GM12875 (cell line): ENCODE measurements around the gene MACF1.

Source experiments
- H3K4me3 ChIP-seq: one replicate; pipeline ENCODE4 v1.5.1; 2011; ENCODE audit warnings: low read depth, low read length, control low read depth
- CTCF ChIP-seq: IDR thresholded peaks from 2 replicates; pipeline ENCODE4 v1.5.1; 2011; ENCODE audit warnings: low read depth, mild to moderate bottlenecking, control low read depth, inconsistent platforms, low read length, moderate library complexity, borderline replicate concordance; ENCODE audit not compliant: insufficient read depth

The MACF1 gene

GRCh38 chr1:39268906-39269305, 64.4 kb downstream of the MACF1 start:
- no peak for TF ChIP-seq CTCF

GRCh38 chr1:39269349-39269748, 64.9 kb downstream of the MACF1 start:
- H3K4me3 ChIP-seq: peak overlapping the region; percentile 37
- TF ChIP-seq CTCF: no peak

More at GRCh38 chr1:39268906-39269305, 64.4 kb downstream of the MACF1 start:
- H3K4me3 ChIP-seq: peak overlapping the region; percentile 37

GRCh38 chr1:39269791-39270342, 65.4 kb downstream of the MACF1 start:
- peak overlapping the region; percentile 47 for H3K4me3 ChIP-seq
- no peak for TF ChIP-seq CTCF

GRCh38 chr1:39270368-39270767, 65.9 kb downstream of the MACF1 start:
- TF ChIP-seq CTCF: no peak
- peak overlapping the region; percentile 47 for H3K4me3 ChIP-seq

- TF ChIP-seq CTCF: no peak
- H3K4me3 ChIP-seq: no peak overlapping the region
These were observed 67.7 kb downstream of the MACF1 start for GRCh38 chr1:39272027-39272797.

- H3K4me3 ChIP-seq: no peak overlapping the region
- no peak for TF ChIP-seq CTCF
These were observed 68.4 kb downstream of the MACF1 start for GRCh38 chr1:39272798-39273469.
